ENCODE measurements around the gene PRPF6.

DNA sequence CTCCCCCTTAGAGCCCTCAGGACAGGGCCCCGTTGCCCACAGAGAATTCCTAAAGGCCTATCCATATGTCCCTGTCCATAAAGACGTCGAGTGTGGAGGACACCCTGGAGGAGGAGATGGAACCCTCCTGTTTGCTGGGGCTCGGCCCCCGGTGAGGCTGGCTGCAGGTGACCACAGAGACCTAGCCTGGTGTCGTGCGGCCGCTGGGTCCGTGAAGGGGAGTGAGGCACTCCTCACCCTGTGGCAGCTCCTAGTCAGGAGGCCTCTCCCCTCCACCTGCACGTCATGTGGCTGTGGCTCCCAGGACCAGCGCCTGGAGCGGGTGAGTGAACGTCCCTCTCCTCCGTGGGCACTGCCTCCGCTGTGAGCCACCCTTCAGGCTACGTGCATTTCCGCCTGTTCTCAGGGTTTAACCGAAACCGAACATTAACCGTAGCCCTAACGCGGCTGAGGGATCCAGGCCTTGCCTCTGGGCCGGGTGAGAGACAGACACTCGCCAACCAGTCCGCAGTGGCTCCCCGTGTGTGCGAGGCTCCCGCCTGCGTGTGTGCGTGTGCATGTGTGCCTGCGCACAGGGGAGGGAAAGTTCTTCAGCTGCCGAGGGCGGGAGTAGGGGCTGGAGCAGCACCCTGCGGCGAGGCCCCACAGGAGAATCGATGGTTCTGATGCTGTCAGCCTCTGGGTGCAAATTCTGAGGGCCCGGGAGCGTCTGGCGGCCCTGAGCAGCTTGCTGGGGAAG lies 76.1 kb downstream of the PRPF6 start:
- TF ChIP-seq, protein P1, sequence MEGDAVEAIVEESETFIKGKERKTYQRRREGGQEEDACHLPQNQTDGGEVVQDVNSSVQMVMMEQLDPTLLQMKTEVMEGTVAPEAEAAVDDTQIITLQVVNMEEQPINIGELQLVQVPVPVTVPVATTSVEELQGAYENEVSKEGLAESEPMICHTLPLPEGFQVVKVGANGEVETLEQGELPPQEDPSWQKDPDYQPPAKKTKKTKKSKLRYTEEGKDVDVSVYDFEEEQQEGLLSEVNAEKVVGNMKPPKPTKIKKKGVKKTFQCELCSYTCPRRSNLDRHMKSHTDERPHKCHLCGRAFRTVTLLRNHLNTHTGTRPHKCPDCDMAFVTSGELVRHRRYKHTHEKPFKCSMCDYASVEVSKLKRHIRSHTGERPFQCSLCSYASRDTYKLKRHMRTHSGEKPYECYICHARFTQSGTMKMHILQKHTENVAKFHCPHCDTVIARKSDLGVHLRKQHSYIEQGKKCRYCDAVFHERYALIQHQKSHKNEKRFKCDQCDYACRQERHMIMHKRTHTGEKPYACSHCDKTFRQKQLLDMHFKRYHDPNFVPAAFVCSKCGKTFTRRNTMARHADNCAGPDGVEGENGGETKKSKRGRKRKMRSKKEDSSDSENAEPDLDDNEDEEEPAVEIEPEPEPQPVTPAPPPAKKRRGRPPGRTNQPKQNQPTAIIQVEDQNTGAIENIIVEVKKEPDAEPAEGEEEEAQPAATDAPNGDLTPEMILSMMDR (IDR thresholded peaks at IDR 0.05; ENCODE audit: insufficient read depth, low read depth, low read length) = no peak
- no peak for TF ChIP-seq EZH2 (IDR thresholded peaks at IDR 0.05; ENCODE audit: insufficient read depth, low read length)
